WTC11 (cell line): Measurements from ENCODE around the gene C11orf71. TPM values are rescaled to one million over a fixed set of nuclear protein-coding genes. Genes with fewer than 3 reads are reported as not detected.

ENCODE experiments used
- ATAC-seq: fragments of 200-7000 bp; cut with Tn5 transposase; 2 replicates; pipeline ENCODE4 v1.10.0; 2021; ENCODE audit warnings: mild to moderate bottlenecking, moderate library complexity
- CTCF ChIA-PET: fragments of 300-600 bp; sonication (Branson Sonifier 250); formaldehyde crosslinking; loops from one replicate; lab custom pipeline; 2021; ENCODE audit warnings: antibody characterized with exemption; lab: Charles Lee
- POLR2A ChIA-PET: fragments of 350-600 bp; sonication (Branson Sonifier 250); formaldehyde crosslinking; loops from one replicate; lab custom pipeline; 2021; ENCODE audit warnings: antibody characterized with exemption; lab: Charles Lee
- DNase-seq: peaks from one replicate; pipeline ENCODE4 v3.0.0; 2021; ENCODE audit warnings: low spot score
- H3K27ac Mint-ChIP-seq: 2 replicates; pipeline ENCODE4 v1.8.0; 2021; ENCODE audit warnings: mixed read lengths
- H3K27me3 Mint-ChIP-seq: 2 replicates; pipeline ENCODE4 v1.8.0; 2021; ENCODE audit warnings: low read depth, mild to moderate bottlenecking, moderate library complexity, mixed read lengths
- H3K36me3 Mint-ChIP-seq: 2 replicates; pipeline ENCODE4 v1.8.0; 2021; ENCODE audit warnings: mixed read lengths
- H3K4me1 Mint-ChIP-seq: 2 replicates; pipeline ENCODE4 v1.8.0; 2022; ENCODE audit warnings: mixed read lengths
- H3K4me3 Mint-ChIP-seq: 2 replicates; pipeline ENCODE4 v1.8.0; 2021; ENCODE audit warnings: mild to moderate bottlenecking, moderate library complexity, mixed read lengths
- H3K9me3 Mint-ChIP-seq: 2 replicates; pipeline ENCODE4 v1.8.0; 2021; ENCODE audit warnings: mixed read lengths
- ATF1 ChIP-seq: sonication (generic); formaldehyde crosslinking; IDR thresholded peaks from 2 replicates; pipeline ENCODE4 v1.8.1; 2023; ENCODE audit warnings: mild to moderate bottlenecking, moderate library complexity, missing genetic modification reagents
- CBFB ChIP-seq: sonication (generic); formaldehyde crosslinking; IDR thresholded peaks from 2 replicates; pipeline ENCODE4 v1.8.1; 2022; ENCODE audit warnings: mild to moderate bottlenecking, low read depth, missing genetic modification reagents
- E2F1 ChIP-seq: sonication (generic); formaldehyde crosslinking; IDR thresholded peaks from 2 replicates; pipeline ENCODE4 v1.8.0; 2022; ENCODE audit warnings: mild to moderate bottlenecking, missing genetic modification reagents
- E2F5 ChIP-seq: sonication (generic); formaldehyde crosslinking; IDR thresholded peaks from 2 replicates; pipeline ENCODE4 v1.8.1; 2022; ENCODE audit warnings: mild to moderate bottlenecking, moderate library complexity, missing genetic modification reagents
- ERG ChIP-seq: fragments of 250-450 bp; sonication (Bioruptor Pico); IDR thresholded peaks from 2 replicates; pipeline ENCODE4 v1.8.0; 2021; ENCODE audit warnings: mild to moderate bottlenecking
- ETV6 ChIP-seq: sonication (generic); formaldehyde crosslinking; IDR thresholded peaks from 2 replicates; pipeline ENCODE4 v1.8.1; 2022; ENCODE audit warnings: mild to moderate bottlenecking, missing genetic modification reagents
- FOXK1 ChIP-seq: sonication (generic); formaldehyde crosslinking; IDR thresholded peaks from 2 replicates; pipeline ENCODE4 v1.8.0; 2022; ENCODE audit warnings: mild to moderate bottlenecking, moderate library complexity, missing genetic modification reagents
- KAT7 ChIP-seq: sonication (generic); formaldehyde crosslinking; IDR thresholded peaks from 2 replicates; pipeline ENCODE4 v1.8.1; 2023; ENCODE audit warnings: missing genetic modification reagents, mild to moderate bottlenecking, borderline replicate concordance
- MYBL2 ChIP-seq: sonication (generic); formaldehyde crosslinking; IDR thresholded peaks from 2 replicates; pipeline ENCODE4 v1.8.1; 2023; ENCODE audit warnings: mild to moderate bottlenecking, moderate library complexity, missing genetic modification reagents
- NR1H2 ChIP-seq: sonication (generic); formaldehyde crosslinking; IDR thresholded peaks from 2 replicates; pipeline ENCODE4 v1.9.0; 2021; ENCODE audit warnings: mild to moderate bottlenecking, moderate library complexity, missing genetic modification reagents
- NR2C2 ChIP-seq: sonication (generic); formaldehyde crosslinking; IDR thresholded peaks from 2 replicates; pipeline ENCODE4 v1.8.0; 2022; ENCODE audit warnings: mild to moderate bottlenecking, missing genetic modification reagents
- RORB ChIP-seq: fragments of 250-450 bp; sonication (Bioruptor Pico); IDR thresholded peaks from 2 replicates; pipeline ENCODE4 v1.9.0; 2021; ENCODE audit warnings: mild to moderate bottlenecking
- SOX15 ChIP-seq: fragments of 250-450 bp; sonication (Bioruptor Pico); IDR thresholded peaks from 2 replicates; pipeline ENCODE4 v1.9.0; 2021; ENCODE audit warnings: mild to moderate bottlenecking
- STAT6 ChIP-seq: sonication (generic); formaldehyde crosslinking; conservative IDR thresholded peaks from 2 replicates; pipeline ENCODE4 v1.8.1; 2023; ENCODE audit warnings: mild to moderate bottlenecking, low read depth, missing genetic modification reagents, moderate library complexity
- ZNF263 ChIP-seq: sonication (generic); formaldehyde crosslinking; IDR thresholded peaks from 2 replicates; pipeline ENCODE4 v1.8.1; 2022; ENCODE audit warnings: low read depth, mild to moderate bottlenecking, moderate library complexity, missing genetic modification reagents
- ZNF281 ChIP-seq: sonication (generic); formaldehyde crosslinking; IDR thresholded peaks from 2 replicates; pipeline ENCODE4 v1.8.0; 2023; ENCODE audit warnings: mild to moderate bottlenecking, missing genetic modification reagents
- ZNF416 ChIP-seq: fragments of 250-450 bp; sonication (Bioruptor Pico); IDR thresholded peaks from 2 replicates; pipeline ENCODE4 v1.9.0; 2021; ENCODE audit warnings: mild to moderate bottlenecking, inconsistent platforms
- ZNF671 ChIP-seq: fragments of 250-450 bp; sonication (Bioruptor Pico); IDR thresholded peaks from 2 replicates; pipeline ENCODE4 v1.8.0; 2021; ENCODE audit warnings: mild to moderate bottlenecking
- ZSCAN18 ChIP-seq: fragments of 250-450 bp; sonication (Bioruptor Pico); IDR thresholded peaks from 2 replicates; pipeline ENCODE4 v2.1.2; 2022; ENCODE audit warnings: mild to moderate bottlenecking, moderate library complexity
- total RNA-seq: library from RNA; stranded (reverse); gene quantifications from 3 replicates; pipeline ENCODE4 v1.2.3, GENCODE V29; 2021

Gene C11orf71
- total RNA-seq, 1 experiment from 2014 or later = 5.9 TPM

- TF ChIP-seq ERG (CRISPR knock-in tag) = no peak
- no peak for TF ChIP-seq RORB (CRISPR knock-in tag)
Observed at GRCh38 chr11:114377612-114378267, 22.6 kb downstream of the C11orf71 start (continued).

- DNase-seq (no peak), ATAC-seq (no peak)
- no peaks in the 10 kb centered on the region for H3K9me3 Mint-ChIP-seq
- TF ChIP-seq ZNF263 (CRISPR knock-in tag) (no peak), ETV6 (CRISPR knock-in tag) (no peak), SOX15 (CRISPR knock-in tag) (no peak), MYBL2 (no peak), ZNF671 (CRISPR knock-in tag) (no peak), RORB (CRISPR knock-in tag) (no peak), E2F5 (no peak), NR1H2 (CRISPR knock-in tag) (no peak), CBFB (no peak), ZNF416 (no peak), ZSCAN18 (no peak), ATF1 (no peak), STAT6 (no peak), FOXK1 (CRISPR knock-in tag) (no peak), ZNF281 (no peak), NR2C2 (CRISPR knock-in tag) (no peak), KAT7 (no peak), E2F1 (no peak)
- H3K36me3 Mint-ChIP-seq = no peaks in the 10 kb centered on the region
- no peaks in the 10 kb centered on the region for H3K27me3 Mint-ChIP-seq
- H3K4me3 Mint-ChIP-seq = no peak overlapping the region
- ChIA-PET POLR2A (interaction anchor here (0.6 kb wide), 1 partner anchor 64 kb away, joined by 3 read pairs; the partner anchor contains the start of gene REXO2), CTCF (no interaction called here)
- peaks cover 14% of the 10 kb centered on the region for H3K4me1 Mint-ChIP-seq
- no peak overlapping the region for H3K27ac Mint-ChIP-seq
Observed at GRCh38 chr11:114375052-114375451, 25.3 kb downstream of the C11orf71 start.
